H9 (cell line): ENCODE results near the gene PDXDC1. TPM values are rescaled to one million over a fixed set of nuclear protein-coding genes. Genes with fewer than 3 reads are reported as not detected.
A peak's percentile ranks its signal among the peaks of the same experiment; 100 is the strongest.
"Not testable (repeated sequence)": the region's sequence is repeated elsewhere in the genome, so short reads cannot be mapped to it uniquely, and the experiment has no call there.

ENCODE experiments used
- DNase-seq: peaks from one replicate; pipeline ENCODE4 v3.0.0-alpha.2; 2017
- H2AFZ ChIP-seq: one replicate; pipeline ENCODE4 v1.6.1; 2013; ENCODE audit warnings: mild to moderate bottlenecking, low read length, control low read depth, moderate library complexity
- H2AK5ac ChIP-seq: 2 replicates; pipeline ENCODE4 v1.6.1; 2013; ENCODE audit warnings: low read length, control low read depth, mixed read lengths; ENCODE audit not compliant: insufficient read length
- H2BK120ac ChIP-seq: one replicate; pipeline ENCODE4 v1.6.1; 2013; ENCODE audit warnings: low read depth, mild to moderate bottlenecking, low read length, control low read depth, inconsistent platforms; ENCODE audit not compliant: poor library complexity, severe bottlenecking
- H2BK12ac ChIP-seq: 2 replicates; pipeline ENCODE4 v1.6.1; 2013; ENCODE audit warnings: low read length, control low read depth, mixed read lengths, low read depth; ENCODE audit not compliant: insufficient read length
- H2BK15ac ChIP-seq: 2 replicates; pipeline ENCODE4 v1.6.1; 2013; ENCODE audit warnings: low read depth, low read length, control low read depth
- H2BK20ac ChIP-seq: one replicate; pipeline ENCODE4 v1.6.1; 2013; ENCODE audit warnings: low read depth, mild to moderate bottlenecking, low read length, control low read depth, inconsistent platforms; ENCODE audit not compliant: poor library complexity, severe bottlenecking
- H2BK5ac ChIP-seq: 2 replicates; pipeline ENCODE4 v1.6.1; 2013; ENCODE audit warnings: low read length, control low read depth, mixed read lengths; ENCODE audit not compliant: insufficient read length
- H3K14ac ChIP-seq: 2 replicates; pipeline ENCODE4 v1.6.1; 2013; ENCODE audit warnings: low read length, control low read depth; ENCODE audit not compliant: insufficient read depth
- H3K18ac ChIP-seq: 2 replicates; pipeline ENCODE4 v1.6.1; 2013; ENCODE audit warnings: low read depth, mild to moderate bottlenecking, mixed read lengths, low read length, control low read depth; ENCODE audit not compliant: insufficient read length
- H3K23ac ChIP-seq: 2 replicates; pipeline ENCODE4 v1.6.1; 2013; ENCODE audit warnings: low read length, control low read depth, mixed read lengths, low read depth; ENCODE audit not compliant: insufficient read length
- H3K23me2 ChIP-seq: 2 replicates; pipeline ENCODE4 v1.6.1; 2013; ENCODE audit warnings: low read depth, mild to moderate bottlenecking, mixed read lengths, low read length, control low read depth; ENCODE audit not compliant: insufficient read length, poor library complexity, severe bottlenecking
- H3K27ac ChIP-seq: 2 replicates; pipeline ENCODE4 v1.5.1; 2013; ENCODE audit warnings: low read length, control low read depth, mixed read lengths, low read depth; ENCODE audit not compliant: insufficient read length
- H3K27me3 ChIP-seq: 2 replicates; pipeline ENCODE4 v1.6.1; 2013; ENCODE audit warnings: low read length, control low read depth, inconsistent platforms; ENCODE audit not compliant: insufficient read depth
- H3K4ac ChIP-seq: 2 replicates; pipeline ENCODE4 v1.6.1; 2013; ENCODE audit warnings: low read depth, mild to moderate bottlenecking, control low read depth, inconsistent platforms, low read length, moderate library complexity
- H3K4me1 ChIP-seq: 2 replicates; pipeline ENCODE4 v1.6.1; 2013; ENCODE audit warnings: low read length, control low read depth, inconsistent platforms; ENCODE audit not compliant: insufficient read depth
- H3K4me2 ChIP-seq: 2 replicates; pipeline ENCODE4 v1.6.1; 2013; ENCODE audit warnings: low read length, control low read depth, mixed read lengths; ENCODE audit not compliant: insufficient read length, insufficient read depth
- H3K56ac ChIP-seq: 2 replicates; pipeline ENCODE4 v1.6.1; 2013; ENCODE audit warnings: low read depth, mild to moderate bottlenecking, mixed read lengths, low read length, control low read depth; ENCODE audit not compliant: insufficient read length
- H3K79me1 ChIP-seq: 2 replicates; pipeline ENCODE4 v1.6.1; 2013; ENCODE audit warnings: low read depth, mild to moderate bottlenecking, moderate library complexity, low read length, control low read depth, inconsistent platforms; ENCODE audit not compliant: insufficient read depth, poor library complexity, severe bottlenecking
- H3K79me2 ChIP-seq: 2 replicates; pipeline ENCODE4 v1.6.1; 2013; ENCODE audit warnings: low read length, control low read depth, inconsistent platforms; ENCODE audit not compliant: insufficient read depth
- H3K9ac ChIP-seq: 2 replicates; pipeline ENCODE4 v1.6.1; 2013; ENCODE audit warnings: low read length, control low read depth, mixed read lengths; ENCODE audit not compliant: insufficient read length; ENCODE audit errors: extremely low read depth
- H3K9me3 ChIP-seq: one replicate; pipeline ENCODE4 v1.6.1; 2013; ENCODE audit warnings: low read depth, low read length, inconsistent platforms; ENCODE audit not compliant: control insufficient read depth
- H3T11ph ChIP-seq: one replicate; pipeline ENCODE4 v1.6.1; 2013; ENCODE audit warnings: mild to moderate bottlenecking, low read length, control low read depth, inconsistent platforms
- H4K20me1 ChIP-seq: one replicate; pipeline ENCODE4 v1.6.1; 2013; ENCODE audit not compliant: control insufficient read depth, insufficient read length, insufficient read depth
- H4K5ac ChIP-seq: 2 replicates; pipeline ENCODE4 v1.6.1; 2013; ENCODE audit warnings: low read depth, mild to moderate bottlenecking, mixed read lengths, low read length, control low read depth; ENCODE audit not compliant: insufficient read length
- H4K8ac ChIP-seq: replicated peaks from 2 replicates; pipeline ENCODE4 v1.6.1; 2013; ENCODE audit warnings: low read length, control low read depth, mixed read lengths, low read depth; ENCODE audit not compliant: insufficient read length
- H4K91ac ChIP-seq: 2 replicates; pipeline ENCODE4 v1.6.1; 2013; ENCODE audit warnings: low read depth, mild to moderate bottlenecking, moderate library complexity, mixed read lengths, low read length, control low read depth; ENCODE audit not compliant: insufficient read length
- H3K27ac Mint-ChIP-seq, 3 experiments: 2 replicates in 2 of 3; 3 replicates in 1 of 3; pipeline ENCODE4 v1.8.0; 2020 to 2021; ENCODE audit warnings: mixed read lengths in 3 of 3, mild to moderate bottlenecking in 1 of 3, moderate library complexity in 1 of 3
- H3K27me3 Mint-ChIP-seq: 2 replicates; pipeline ENCODE4 v1.8.0; 2021; ENCODE audit warnings: low read depth, mild to moderate bottlenecking, moderate library complexity, mixed read lengths
- H3K36me3 Mint-ChIP-seq, 3 experiments: 2 replicates in 2 of 3; 3 replicates in 1 of 3; pipeline ENCODE4 v1.8.0; 2020 to 2021; ENCODE audit warnings: low read depth in 3 of 3, mixed read lengths in 3 of 3; ENCODE audit not compliant: insufficient read depth in 1 of 3
- H3K4me1 Mint-ChIP-seq, 2 experiments: 2 replicates each; pipeline ENCODE4 v1.8.0; 2020; ENCODE audit warnings: mixed read lengths in 2 of 2
- H3K4me3 Mint-ChIP-seq, 2 experiments: 2 replicates in 1 of 2; 3 replicates in 1 of 2; pipeline ENCODE4 v1.8.0; 2020 to 2021; ENCODE audit warnings: mild to moderate bottlenecking in 2 of 2, mixed read lengths in 2 of 2, moderate library complexity in 1 of 2
- H3K9me3 Mint-ChIP-seq, 2 experiments: 2 replicates in 1 of 2; 3 replicates in 1 of 2; pipeline ENCODE4 v1.8.0; 2020; ENCODE audit warnings: mild to moderate bottlenecking in 2 of 2, mixed read lengths in 2 of 2, moderate library complexity in 1 of 2
- WGBS: extraction: QIAGEN DNeasy Blood & Tissue Kit; methylation state at CpG from one replicate; pipeline ENCODE4 v1.1.7; 2013; ENCODE audit warnings: missing lambda C conversion rate, low lambda C conversion rate, mixed read lengths; ENCODE audit not compliant: insufficient read length; ENCODE audit errors: extremely low coverage; 5-methylcytosine and 5-hydroxymethylcytosine counted together
- total RNA-seq: library from RNA; stranded (reverse); gene quantifications from 2 replicates; pipeline ENCODE4 v1.2.1, GENCODE V29; 2021

Gene PDXDC1
- total RNA-seq, 1 experiment from 2014 or later, result 112 TPM

DNA sequence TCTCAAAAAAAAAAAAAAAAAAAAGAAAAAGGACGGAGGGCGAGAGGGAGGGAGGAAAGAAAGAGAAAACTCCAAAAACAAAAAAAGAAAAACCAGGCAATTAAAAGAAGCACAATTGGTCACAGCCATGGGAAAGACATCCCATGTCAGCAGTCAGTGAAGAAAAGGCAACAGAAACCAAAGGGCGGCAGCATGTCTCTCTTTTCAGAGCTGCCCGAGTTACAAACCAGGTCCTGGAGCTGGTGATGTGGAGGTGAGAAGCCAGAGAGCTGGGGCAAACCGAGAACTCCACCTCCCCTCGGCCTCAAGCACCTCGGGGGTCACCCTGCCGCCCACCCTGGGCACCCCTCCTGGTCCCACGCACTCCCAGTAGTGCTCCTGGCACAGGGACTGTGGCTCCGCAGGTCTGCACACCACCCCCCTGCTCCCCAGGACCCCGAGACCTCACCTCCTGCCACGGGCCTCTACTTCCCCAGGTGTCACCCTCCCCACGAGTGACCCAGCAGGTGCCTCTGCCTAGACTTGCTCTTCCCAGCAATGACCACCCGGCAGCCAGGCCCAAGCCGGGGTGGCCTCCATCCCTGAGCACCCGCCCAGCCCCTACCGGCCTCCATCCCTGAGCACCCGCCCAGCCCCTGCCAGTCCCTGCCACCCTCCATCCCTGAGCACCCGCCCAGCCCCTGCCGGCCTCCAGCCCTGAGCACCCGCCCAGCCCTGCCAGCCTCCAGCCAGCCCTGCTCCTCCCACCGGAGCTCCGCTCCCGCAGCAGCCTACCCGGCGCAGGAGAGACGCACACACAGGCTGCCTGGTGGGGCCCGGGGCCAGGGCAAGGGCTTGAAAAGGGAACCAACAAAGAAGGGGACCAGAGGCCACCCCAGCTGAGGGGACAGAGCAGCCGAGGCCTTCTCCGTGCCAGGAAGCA, 165.9 kb downstream of the PDXDC1 start:
- not testable (repeated sequence) for H3K23me2 ChIP-seq, H3K4me1 ChIP-seq, H3K4me3 Mint-ChIP-seq, H3K4ac ChIP-seq, H3K27me3 ChIP-seq, H3K79me1 ChIP-seq, H2BK5ac ChIP-seq, H2AK5ac ChIP-seq, H3K9me3 Mint-ChIP-seq, H3K23ac ChIP-seq, H3K9ac ChIP-seq, H4K91ac ChIP-seq, H2BK120ac ChIP-seq, H2AFZ ChIP-seq, H4K5ac ChIP-seq, H3K56ac ChIP-seq, H2BK12ac ChIP-seq, H4K20me1 ChIP-seq, H2BK20ac ChIP-seq, H3T11ph ChIP-seq, H3K4me2 ChIP-seq, H2BK15ac ChIP-seq, H3K14ac ChIP-seq, H3K9me3 ChIP-seq, H3K36me3 Mint-ChIP-seq, H3K79me2 ChIP-seq, H4K8ac ChIP-seq, H3K27ac ChIP-seq, H3K27me3 Mint-ChIP-seq
- peak; percentile 30 for DNase-seq
- H3K18ac ChIP-seq, result peak overlapping the region; percentile 27
- Mint-ChIP-seq H3K27ac (peak overlapping the region in 2 of 3 experiments; percentile 34 to 80; a peak in 3 of 7 replicates), H3K4me1 (peaks cover 9 to 19% of the 10 kb centered on the region in 2 experiments)
- no CpG with 5 or more reads among the region's 30 CpGs for WGBS
